ENCODE measurements around the gene NAXD.
"Not testable (repeated sequence)": the region's sequence is repeated elsewhere in the genome, so short reads cannot be mapped to it uniquely, and the experiment has no call there.

NAXD gene

DNA sequence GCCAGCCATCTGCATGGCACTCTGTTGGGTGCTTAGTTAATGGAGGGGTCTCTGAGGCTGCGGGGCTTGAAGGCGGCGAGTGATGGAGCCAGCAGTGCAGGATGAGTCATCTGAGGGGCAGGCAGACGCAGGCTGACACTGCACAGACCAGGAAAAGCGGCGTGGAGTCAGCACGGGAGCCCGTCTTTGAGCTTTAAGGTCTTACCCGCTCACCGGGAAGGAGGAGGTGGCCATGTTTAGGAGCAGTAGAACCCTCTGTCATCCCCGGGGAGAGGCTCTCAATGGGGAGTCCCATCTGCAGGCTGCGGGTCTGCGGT, 13.1 kb downstream of the NAXD start:
- peak; percentile 39 for DNase-seq (ENCODE audit: low read depth, low spot score)
- H3K4me3 ChIP-seq (ENCODE audit: low read depth, low read length), result no peak overlapping the region
- in situ Hi-C loops (cut with HindIII; ENCODE audit: low sequenced_read_pairs), result no loop called here
- TF ChIP-seq, protein P1, sequence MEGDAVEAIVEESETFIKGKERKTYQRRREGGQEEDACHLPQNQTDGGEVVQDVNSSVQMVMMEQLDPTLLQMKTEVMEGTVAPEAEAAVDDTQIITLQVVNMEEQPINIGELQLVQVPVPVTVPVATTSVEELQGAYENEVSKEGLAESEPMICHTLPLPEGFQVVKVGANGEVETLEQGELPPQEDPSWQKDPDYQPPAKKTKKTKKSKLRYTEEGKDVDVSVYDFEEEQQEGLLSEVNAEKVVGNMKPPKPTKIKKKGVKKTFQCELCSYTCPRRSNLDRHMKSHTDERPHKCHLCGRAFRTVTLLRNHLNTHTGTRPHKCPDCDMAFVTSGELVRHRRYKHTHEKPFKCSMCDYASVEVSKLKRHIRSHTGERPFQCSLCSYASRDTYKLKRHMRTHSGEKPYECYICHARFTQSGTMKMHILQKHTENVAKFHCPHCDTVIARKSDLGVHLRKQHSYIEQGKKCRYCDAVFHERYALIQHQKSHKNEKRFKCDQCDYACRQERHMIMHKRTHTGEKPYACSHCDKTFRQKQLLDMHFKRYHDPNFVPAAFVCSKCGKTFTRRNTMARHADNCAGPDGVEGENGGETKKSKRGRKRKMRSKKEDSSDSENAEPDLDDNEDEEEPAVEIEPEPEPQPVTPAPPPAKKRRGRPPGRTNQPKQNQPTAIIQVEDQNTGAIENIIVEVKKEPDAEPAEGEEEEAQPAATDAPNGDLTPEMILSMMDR (IDR thresholded peaks at IDR 0.05; ENCODE audit: low read depth, low read length), result no peak

GRCh38 chr13:110628952-110629701, 13.8 kb downstream of the NAXD start:
- TF ChIP-seq, protein P1 (IDR thresholded peaks at IDR 0.05; ENCODE audit: low read depth, low read length), result no peak
- in situ Hi-C loops (cut with HindIII; ENCODE audit: low sequenced_read_pairs), result no loop called here
- no peak overlapping the region for H3K4me3 ChIP-seq (ENCODE audit: low read depth, low read length)
- no peak for DNase-seq (ENCODE audit: low read depth, low spot score)

DNA sequence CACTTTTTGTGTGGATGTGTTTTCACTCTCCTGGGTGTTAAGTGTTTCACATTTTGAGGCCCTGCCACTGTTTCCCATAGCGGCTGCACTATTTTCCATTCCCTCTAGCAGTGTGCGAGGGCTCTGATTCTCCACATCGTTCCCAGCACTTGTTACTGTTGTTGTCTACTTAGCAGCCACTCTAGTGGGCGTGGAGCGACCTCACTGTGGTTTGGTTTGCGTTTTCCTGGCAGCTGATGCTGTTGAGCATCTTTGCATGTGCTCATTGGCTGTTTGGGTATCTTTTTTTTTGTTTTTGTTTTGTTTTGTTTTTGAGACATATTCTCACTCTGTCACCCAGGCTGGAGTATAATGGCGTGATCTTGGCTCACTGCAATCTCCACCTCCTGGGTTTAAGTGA, 14.4 kb downstream of the NAXD start:
- in situ Hi-C loops (cut with HindIII; ENCODE audit: low sequenced_read_pairs), result no loop called here
- TF ChIP-seq, protein P1 (IDR thresholded peaks at IDR 0.05; ENCODE audit: low read depth, low read length), result no peak
- H3K4me3 ChIP-seq (ENCODE audit: low read depth, low read length), result no peak overlapping the region
- no peak for DNase-seq (ENCODE audit: low read depth, low spot score)

DNA sequence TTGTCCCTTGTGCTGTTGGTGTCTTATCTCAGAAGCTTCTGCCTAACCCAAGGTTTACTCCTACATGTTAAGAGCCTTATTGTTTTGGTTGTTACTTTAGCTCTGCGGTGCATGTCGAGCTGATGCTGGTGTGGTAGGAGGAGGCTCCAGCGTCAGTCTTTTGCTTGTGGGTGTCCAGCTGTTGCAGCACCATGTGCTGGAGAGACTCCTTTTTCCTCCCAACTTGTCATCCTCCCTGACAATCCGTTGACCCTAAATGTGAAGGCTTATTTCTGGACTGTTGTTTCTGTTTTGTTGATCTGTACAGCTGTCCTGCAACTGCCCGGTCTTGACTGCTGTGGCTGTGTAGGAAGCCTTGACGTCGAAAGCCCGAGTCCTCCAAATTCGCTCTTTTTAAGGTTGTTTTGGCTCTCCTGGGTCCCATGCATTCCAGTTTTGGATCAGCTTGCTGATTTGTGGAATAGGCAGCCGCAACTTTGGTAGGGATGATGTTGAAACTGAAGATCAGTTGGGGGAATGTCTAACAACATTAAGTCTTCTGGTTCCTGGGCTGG, 15.3 kb downstream of the NAXD start:
- no peak for DNase-seq (ENCODE audit: low read depth, low spot score)
- H3K4me3 ChIP-seq (ENCODE audit: low read depth, low read length), result no peak overlapping the region
- TF ChIP-seq, protein P1 (IDR thresholded peaks at IDR 0.05; ENCODE audit: low read depth, low read length), result no peak
- in situ Hi-C loops (cut with HindIII; ENCODE audit: low sequenced_read_pairs), result no loop called here

- DNase-seq (ENCODE audit: low read depth, low spot score); in situ Hi-C loops (cut with HindIII; ENCODE audit: low sequenced_read_pairs); H3K4me3 ChIP-seq (ENCODE audit: low read depth, low read length): not testable (repeated sequence)
Observed at GRCh38 chr13:110632255-110632654, 16.9 kb downstream of the NAXD start.

- H3K4me3 ChIP-seq (ENCODE audit: low read depth, low read length), result no peak overlapping the region
- TF ChIP-seq, protein P1 (IDR thresholded peaks at IDR 0.05; ENCODE audit: low read depth, low read length), result no peak
- in situ Hi-C loops (cut with HindIII; ENCODE audit: low sequenced_read_pairs), result no loop called here
- DNase-seq (ENCODE audit: low read depth, low spot score), result no peak
Observed at GRCh38 chr13:110633776-110634175, 18.4 kb downstream of the NAXD start.

DNA sequence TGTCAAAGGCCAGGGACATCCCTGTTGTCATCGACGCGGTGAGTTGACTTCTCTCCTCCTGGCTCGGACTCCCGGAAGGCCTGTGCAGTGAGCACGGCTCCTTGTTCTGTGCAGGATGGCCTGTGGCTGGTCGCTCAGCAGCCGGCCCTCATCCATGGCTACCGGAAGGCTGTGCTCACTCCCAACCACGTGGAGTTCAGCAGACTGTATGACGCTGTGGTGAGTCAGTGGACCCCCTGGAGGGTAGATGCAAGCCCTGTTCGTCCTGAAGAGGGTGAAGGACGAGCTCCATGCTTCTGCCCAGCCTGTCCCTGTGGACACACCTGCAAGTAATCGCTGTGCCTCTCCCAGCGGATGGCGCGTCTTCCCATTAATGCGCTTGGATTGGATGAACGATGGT, 19.2 kb downstream of the NAXD start:
- H3K4me3 ChIP-seq (ENCODE audit: low read depth, low read length), result no peak overlapping the region
- peak; percentile 90 for DNase-seq (ENCODE audit: low read depth, low spot score)
- in situ Hi-C loops (cut with HindIII; ENCODE audit: low sequenced_read_pairs), result no loop called here
- TF ChIP-seq, protein P1 (IDR thresholded peaks at IDR 0.05; ENCODE audit: low read depth, low read length), result no peak
